Bronchus fibroblast of lung (primary cell): ENCODE measurements around the gene MKNK2. TPM values are rescaled to one million over a fixed set of nuclear protein-coding genes. Genes with fewer than 3 reads are reported as not detected.

Experiments used
- total RNA-seq: library from RNA; depleted of rRNA; stranded (reverse); fragments of >200 nt; gene quantifications from 2 replicates; pipeline ENCODE4 v1.2.3, GENCODE V29; 2015

Gene MKNK2
- total RNA-seq, result 117 and 123 TPM in 2 replicates

GRCh38 chr19:2050991-2051772 is at the start of gene MKNK2:
Gene MKNK2, minus strand, starts transcription at chr19:2051244. Its CDS starts 393 bp downstream, at chr19:2050851.

GRCh38 chr19:2096480-2097202 is 45.6 kb upstream of the MKNK2 start, which contains the start of gene IZUMO4:
Gene IZUMO4, plus strand, starts transcription at chr19:2096915. Its CDS starts 31 bp downstream, at chr19:2096946.

GRCh38 chr19:2096034-2096479 is 45.0 kb upstream of the MKNK2 start, which contains the start of gene MOB3A:
Gene MOB3A, minus strand, starts transcription at chr19:2096326. Its CDS starts 17,766 bp downstream, at chr19:2078560.

GRCh38 chr19:2015608-2015950 is 35.5 kb downstream of the MKNK2 start, which contains the start of gene BTBD2:
Gene BTBD2, minus strand, starts transcription at chr19:2015714. Its CDS starts 11 bp downstream, at chr19:2015703.

Other genes starting within 250 kb of the MKNK2 start
- gene ATP8B3, start 239.0 kb downstream of the MKNK2 start, total RNA-seq, result 4.6 and 5.5 TPM in 2 replicates
- 9.7 and 11.6 TPM in 2 replicates for gene REXO1, start 202.8 kb downstream of the MKNK2 start, total RNA-seq
- gene KLF16, start 187.7 kb downstream of the MKNK2 start, total RNA-seq, result 5.9 and 12.6 TPM in 2 replicates
- gene ABHD17A, start 165.7 kb downstream of the MKNK2 start, total RNA-seq, result 111 TPM in 2 replicates
- 1.5 and 3.0 TPM in 2 replicates for gene ADAT3, start 145.8 kb downstream of the MKNK2 start, total RNA-seq
- 70.2 and 71.1 TPM in 2 replicates for gene SCAMP4, start 145.8 kb downstream of the MKNK2 start, total RNA-seq
- 63.7 and 75.5 TPM in 2 replicates for gene CSNK1G2, start 110.1 kb downstream of the MKNK2 start, total RNA-seq
- 92.8 and 98.6 TPM in 2 replicates for gene BTBD2, start 35.5 kb downstream of the MKNK2 start, total RNA-seq
- 30.6 and 33.1 TPM in 2 replicates for gene MOB3A, start 45.1 kb upstream of the MKNK2 start, total RNA-seq
- 1.0 TPM in 2 replicates for gene IZUMO4, start 45.7 kb upstream of the MKNK2 start, total RNA-seq
- 97.0 and 104 TPM in 2 replicates for gene AP3D1, start 100.3 kb upstream of the MKNK2 start, total RNA-seq
- 8.8 and 10.3 TPM in 2 replicates for gene DOT1L, start 112.7 kb upstream of the MKNK2 start, total RNA-seq
- gene PLEKHJ1, start 185.1 kb upstream of the MKNK2 start, total RNA-seq, result 102 and 106 TPM in 2 replicates
- 35.0 and 49.1 TPM in 2 replicates for gene SF3A2, start 185.6 kb upstream of the MKNK2 start, total RNA-seq
- 0.67 TPM in 1 of 2 replicates, not detected in the other for gene AMH, start 198.1 kb upstream of the MKNK2 start, total RNA-seq
- 0.15 TPM in 1 of 2 replicates, not detected in the other for gene JSRP1, start 205.2 kb upstream of the MKNK2 start, total RNA-seq
- 0.15 TPM in 1 of 2 replicates, not detected in the other for gene PEAK3, start 230.9 kb upstream of the MKNK2 start, total RNA-seq